Cerebellar nuclear complex (tissue), 1 donor: ENCODE data around the gene ATP6V1B1.
"Not testable (repeated sequence)": the region's sequence is repeated elsewhere in the genome, so short reads cannot be mapped to it uniquely, and the experiment has no call there.

ENCODE experiments used
- DNase-seq, 2 experiments: peaks; one replicate each; lab custom pipeline; 2025; lab: John Stamatoyannopoulos, UW

ATP6V1B1 gene

GRCh38 chr2:71006323-71006722 lies 70.6 kb downstream of the ATP6V1B1 start:
- no peak for DNase-seq

GRCh38 chr2:71006955-71007799 lies 71.5 kb downstream of the ATP6V1B1 start:
- DNase-seq, result no peak

GRCh38 chr2:71008342-71008741 lies 72.6 kb downstream of the ATP6V1B1 start:
- DNase-seq, result no peak

GRCh38 chr2:71011786-71012185 lies 76.1 kb downstream of the ATP6V1B1 start:
- DNase-seq, result not testable (repeated sequence)
